Measurements from ENCODE around the gene SOST.

Gene SOST

GRCh38 chr17:43769859-43770258 is 11.3 kb upstream of the SOST start:
- no peaks in the 10 kb centered on the region for H4K20me1 ChIP-seq (ENCODE audit: insufficient read depth, low read length)
- peaks cover 18% of the 10 kb centered on the region for H3K4me1 ChIP-seq (ENCODE audit: low read length)
- no peak overlapping the region for H2AFZ ChIP-seq (ENCODE audit: low read depth, low read length)
- no peak overlapping the region for H3K4me2 ChIP-seq (ENCODE audit: low read length)
- H3K36me3 ChIP-seq (replicated peaks; ENCODE audit: low read depth, low read length) = peaks cover 18% of the 10 kb centered on the region
- no peak overlapping the region for H3K4me3 ChIP-seq (ENCODE audit: low read length)
- no peaks in the 10 kb centered on the region for H3K27me3 ChIP-seq (ENCODE audit: low read depth, low read length)
- no peaks in the 10 kb centered on the region for H3K9me3 ChIP-seq (ENCODE audit: insufficient read depth, low read length)
- H3K79me2 ChIP-seq (ENCODE audit: low read length) = no peaks in the 10 kb centered on the region
- no peak overlapping the region for H3K9ac ChIP-seq (ENCODE audit: low read length)
- H3K27ac ChIP-seq (ENCODE audit: low read length) = no peak overlapping the region
- TF ChIP-seq EZH2phosphoT487 (IDR thresholded peaks at IDR 0.05; ENCODE audit: low read depth) (no peak), CTCF (IDR thresholded peaks at IDR 0.05; ENCODE audit: low read depth, low read length) (no peak)

DNA sequence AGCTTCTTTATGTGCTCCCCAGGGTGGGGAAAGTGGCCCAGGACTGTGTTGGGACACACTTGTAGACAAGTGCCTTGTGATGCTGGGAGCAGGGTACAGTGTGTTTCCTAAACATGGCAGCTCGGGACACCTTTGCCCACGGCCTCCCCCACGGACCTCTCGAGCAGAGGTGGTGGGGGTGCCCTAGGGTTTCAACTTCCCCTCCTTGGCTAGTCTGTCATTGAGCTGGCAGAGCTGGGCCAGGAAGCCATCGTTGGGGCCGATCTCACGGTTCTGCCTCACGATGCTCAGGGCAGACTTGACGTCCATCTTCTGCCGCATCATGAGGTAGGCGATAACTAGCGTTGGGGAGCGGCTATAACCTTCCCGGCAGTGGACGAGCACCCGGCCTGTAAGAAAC is 10.8 kb upstream of the SOST start:
- Histone ChIP-seq H3K9me3 (ENCODE audit: insufficient read depth, low read length) (no peaks in the 10 kb centered on the region), H3K4me2 (ENCODE audit: low read length) (no peak overlapping the region), H4K20me1 (ENCODE audit: insufficient read depth, low read length) (no peaks in the 10 kb centered on the region), H3K79me2 (ENCODE audit: low read length) (no peaks in the 10 kb centered on the region), H3K36me3 (replicated peaks; ENCODE audit: low read depth, low read length) (peaks cover 17% of the 10 kb centered on the region), H2AFZ (ENCODE audit: low read depth, low read length) (no peak overlapping the region), H3K4me3 (ENCODE audit: low read length) (no peak overlapping the region), H3K27me3 (ENCODE audit: low read depth, low read length) (no peaks in the 10 kb centered on the region), H3K9ac (ENCODE audit: low read length) (no peak overlapping the region), H3K4me1 (ENCODE audit: low read length) (peaks cover 18% of the 10 kb centered on the region), H3K27ac (ENCODE audit: low read length) (no peak overlapping the region)
- TF ChIP-seq CTCF (IDR thresholded peaks at IDR 0.05; ENCODE audit: low read depth, low read length) = no peak
- no peak for TF ChIP-seq EZH2phosphoT487 (IDR thresholded peaks at IDR 0.05; ENCODE audit: low read depth)

- H2AFZ ChIP-seq (ENCODE audit: low read depth, low read length) = no peak overlapping the region
- TF ChIP-seq CTCF (IDR thresholded peaks at IDR 0.05; ENCODE audit: low read depth, low read length) (no peak), EZH2phosphoT487 (IDR thresholded peaks at IDR 0.05; ENCODE audit: low read depth) (no peak)
- H3K79me2 ChIP-seq (ENCODE audit: low read length) = no peaks in the 10 kb centered on the region
- H3K4me3 ChIP-seq (ENCODE audit: low read length) = no peak overlapping the region
- no peak overlapping the region for H3K27ac ChIP-seq (ENCODE audit: low read length)
- H3K27me3 ChIP-seq (ENCODE audit: low read depth, low read length) = no peaks in the 10 kb centered on the region
- H3K4me2 ChIP-seq (ENCODE audit: low read length) = peak overlapping the region; percentile 53; the same call in 1 of the 2 replicates
- no peaks in the 10 kb centered on the region for H4K20me1 ChIP-seq (ENCODE audit: insufficient read depth, low read length)
- peaks cover 13% of the 10 kb centered on the region for H3K36me3 ChIP-seq (replicated peaks; ENCODE audit: low read depth, low read length)
- no peak overlapping the region for H3K9ac ChIP-seq (ENCODE audit: low read length)
- no peaks in the 10 kb centered on the region for H3K9me3 ChIP-seq (ENCODE audit: insufficient read depth, low read length)
- peaks cover 18% of the 10 kb centered on the region for H3K4me1 ChIP-seq (ENCODE audit: low read length)
Measured at GRCh38 chr17:43768943-43769342, 10.4 kb upstream of the SOST start.

DNA sequence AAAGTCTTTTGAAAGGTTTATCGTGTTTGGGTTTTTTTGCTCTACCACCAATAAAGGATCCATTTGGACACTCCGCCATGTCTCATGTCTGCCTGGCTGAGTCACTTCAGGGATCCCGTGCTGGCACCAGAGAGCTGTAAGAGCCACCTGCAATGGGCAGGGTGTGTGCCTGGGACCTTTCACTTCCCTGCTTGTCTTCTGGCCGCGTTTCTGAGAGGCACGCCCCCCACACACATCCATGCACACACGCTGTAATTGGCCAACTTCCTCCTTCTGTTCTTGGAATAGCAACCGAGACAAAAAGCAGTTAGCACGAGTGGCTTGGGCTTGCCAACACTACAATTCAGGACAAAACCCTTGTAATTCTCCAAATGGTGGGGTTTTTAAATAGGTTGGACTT is 9.8 kb upstream of the SOST start:
- Histone ChIP-seq H3K36me3 (replicated peaks; ENCODE audit: low read depth, low read length) (peaks cover 13% of the 10 kb centered on the region), H3K9ac (ENCODE audit: low read length) (no peak overlapping the region), H3K79me2 (ENCODE audit: low read length) (no peaks in the 10 kb centered on the region), H3K27ac (ENCODE audit: low read length) (no peak overlapping the region), H3K27me3 (ENCODE audit: low read depth, low read length) (no peaks in the 10 kb centered on the region), H2AFZ (ENCODE audit: low read depth, low read length) (no peak overlapping the region), H3K9me3 (ENCODE audit: insufficient read depth, low read length) (no peaks in the 10 kb centered on the region), H3K4me1 (ENCODE audit: low read length) (peaks cover 18% of the 10 kb centered on the region), H3K4me3 (ENCODE audit: low read length) (no peak overlapping the region), H4K20me1 (ENCODE audit: insufficient read depth, low read length) (no peaks in the 10 kb centered on the region), H3K4me2 (ENCODE audit: low read length) (peak overlapping the region; percentile 53)
- TF ChIP-seq CTCF (IDR thresholded peaks at IDR 0.05; ENCODE audit: low read depth, low read length) (no peak), EZH2phosphoT487 (IDR thresholded peaks at IDR 0.05; ENCODE audit: low read depth) (no peak)

All from OCI-LY3 (cell line).